ENCODE data around the gene LIN37. TPM values are rescaled to one million over a fixed set of nuclear protein-coding genes. Genes with fewer than 3 reads are reported as not detected.
A peak's percentile ranks its signal among the peaks of the same experiment; 100 is the strongest.

LIN37 gene
- total RNA-seq, 1 donor from 2014 or later = 11.4 TPM

DNA sequence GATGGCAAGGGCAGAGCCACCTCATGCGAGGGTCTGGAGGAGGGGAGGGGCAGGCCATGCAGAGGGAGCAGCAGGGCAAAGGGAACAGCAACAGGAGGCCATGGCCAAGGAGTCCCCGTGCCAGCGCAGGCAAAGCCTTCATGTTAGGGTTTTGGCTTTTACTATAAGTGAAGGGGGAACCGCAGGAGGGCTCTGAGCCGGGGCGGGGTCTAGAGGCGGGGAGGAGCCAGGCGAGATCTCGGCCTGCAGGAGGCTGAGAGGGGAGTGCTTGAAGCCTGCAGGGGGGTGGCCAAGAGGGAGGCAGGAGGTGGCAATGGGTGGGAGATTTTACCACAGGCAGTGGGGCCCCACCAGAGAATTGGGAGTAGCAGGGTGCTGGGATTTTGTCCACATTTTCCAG is 33.3 kb downstream of the LIN37 start:
- H3K27ac Mint-ChIP-seq = no peak overlapping the region
- no peaks in the 10 kb centered on the region for H3K9me3 Mint-ChIP-seq
- Histone ChIP-seq H3K9me3 (ENCODE audit: low read depth) (no peaks in the 10 kb centered on the region), H3K79me2 (ENCODE audit: low read depth) (no peaks in the 10 kb centered on the region), H3K27ac (no peak overlapping the region), H3F3A (ENCODE audit: low read depth) (peaks cover 23% of the 10 kb centered on the region), H3K36me3 (no peaks in the 10 kb centered on the region), H3K4me1 (peaks cover 20% of the 10 kb centered on the region), H3K9ac (no peak overlapping the region), H3K27me3 (peaks cover 30% of the 10 kb centered on the region), H3K4me2 (no peak overlapping the region), H2AFZ (replicated peaks) (no peak overlapping the region), H4K20me1 (ENCODE audit: low read depth) (peaks cover 34% of the 10 kb centered on the region), H3K4me3 (no peak overlapping the region)
- H3K4me1 Mint-ChIP-seq = peaks cover 6% of the 10 kb centered on the region
- H3K27me3 Mint-ChIP-seq (ENCODE audit: insufficient read depth, low read depth) = peaks cover 4% of the 10 kb centered on the region
- TF ChIP-seq EZH2phosphoT487 (IDR thresholded peaks at IDR 0.05) = no peak
- TF ChIP-seq, protein P1, sequence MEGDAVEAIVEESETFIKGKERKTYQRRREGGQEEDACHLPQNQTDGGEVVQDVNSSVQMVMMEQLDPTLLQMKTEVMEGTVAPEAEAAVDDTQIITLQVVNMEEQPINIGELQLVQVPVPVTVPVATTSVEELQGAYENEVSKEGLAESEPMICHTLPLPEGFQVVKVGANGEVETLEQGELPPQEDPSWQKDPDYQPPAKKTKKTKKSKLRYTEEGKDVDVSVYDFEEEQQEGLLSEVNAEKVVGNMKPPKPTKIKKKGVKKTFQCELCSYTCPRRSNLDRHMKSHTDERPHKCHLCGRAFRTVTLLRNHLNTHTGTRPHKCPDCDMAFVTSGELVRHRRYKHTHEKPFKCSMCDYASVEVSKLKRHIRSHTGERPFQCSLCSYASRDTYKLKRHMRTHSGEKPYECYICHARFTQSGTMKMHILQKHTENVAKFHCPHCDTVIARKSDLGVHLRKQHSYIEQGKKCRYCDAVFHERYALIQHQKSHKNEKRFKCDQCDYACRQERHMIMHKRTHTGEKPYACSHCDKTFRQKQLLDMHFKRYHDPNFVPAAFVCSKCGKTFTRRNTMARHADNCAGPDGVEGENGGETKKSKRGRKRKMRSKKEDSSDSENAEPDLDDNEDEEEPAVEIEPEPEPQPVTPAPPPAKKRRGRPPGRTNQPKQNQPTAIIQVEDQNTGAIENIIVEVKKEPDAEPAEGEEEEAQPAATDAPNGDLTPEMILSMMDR (IDR thresholded peaks at IDR 0.05) = no peak
- no peak for TF ChIP-seq EZH2 (IDR thresholded peaks at IDR 0.05)
- peaks cover 5% of the 10 kb centered on the region for H3K36me3 Mint-ChIP-seq
- DNase-seq (ENCODE audit: low spot score) = no peak
- no peak overlapping the region for H3K4me3 Mint-ChIP-seq

DNA sequence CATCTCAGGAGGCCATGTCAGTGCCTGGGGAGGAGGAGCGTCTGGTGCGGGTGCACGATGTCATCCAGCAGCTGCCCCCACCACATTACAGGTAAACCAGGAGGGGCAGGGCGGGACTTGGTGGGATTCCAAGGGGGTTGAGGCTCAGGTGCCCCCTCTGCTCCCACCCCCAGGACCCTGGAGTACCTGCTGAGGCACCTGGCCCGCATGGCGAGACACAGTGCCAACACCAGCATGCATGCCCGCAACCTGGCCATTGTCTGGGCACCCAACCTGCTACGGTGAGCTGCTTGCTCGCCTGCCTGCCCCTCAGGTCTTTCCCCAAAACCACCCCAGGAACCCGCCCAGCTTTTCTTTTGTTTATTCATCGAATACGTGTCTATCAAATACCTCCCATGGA is 34.2 kb downstream of the LIN37 start:
- Mint-ChIP-seq H3K4me3 (no peak overlapping the region), H3K4me1 (no peaks in the 10 kb centered on the region), H3K9me3 (no peaks in the 10 kb centered on the region), H3K27ac (no peak overlapping the region), H3K36me3 (peaks cover 5% of the 10 kb centered on the region), H3K27me3 (ENCODE audit: insufficient read depth, low read depth) (no peaks in the 10 kb centered on the region)
- no peak overlapping the region for H3K27ac ChIP-seq
- H4K20me1 ChIP-seq (ENCODE audit: low read depth) = peaks cover 25% of the 10 kb centered on the region
- no peaks in the 10 kb centered on the region for H3K9me3 ChIP-seq (ENCODE audit: low read depth)
- H3F3A ChIP-seq (ENCODE audit: low read depth) = peaks cover 17% of the 10 kb centered on the region
- no peak overlapping the region for H2AFZ ChIP-seq (replicated peaks)
- DNase-seq (ENCODE audit: low spot score) = no peak
- no peaks in the 10 kb centered on the region for H3K36me3 ChIP-seq
- H3K4me2 ChIP-seq = no peak overlapping the region
- H3K27me3 ChIP-seq = peaks cover 30% of the 10 kb centered on the region
- H3K4me1 ChIP-seq = peaks cover 10% of the 10 kb centered on the region
- no peaks in the 10 kb centered on the region for H3K79me2 ChIP-seq (ENCODE audit: low read depth)
- no peak overlapping the region for H3K4me3 ChIP-seq
- no peak overlapping the region for H3K9ac ChIP-seq
- TF ChIP-seq, protein P1 (IDR thresholded peaks at IDR 0.05) = no peak
- TF ChIP-seq EZH2 (IDR thresholded peaks at IDR 0.05) = no peak
- TF ChIP-seq EZH2phosphoT487 (IDR thresholded peaks at IDR 0.05) = no peak

DNA sequence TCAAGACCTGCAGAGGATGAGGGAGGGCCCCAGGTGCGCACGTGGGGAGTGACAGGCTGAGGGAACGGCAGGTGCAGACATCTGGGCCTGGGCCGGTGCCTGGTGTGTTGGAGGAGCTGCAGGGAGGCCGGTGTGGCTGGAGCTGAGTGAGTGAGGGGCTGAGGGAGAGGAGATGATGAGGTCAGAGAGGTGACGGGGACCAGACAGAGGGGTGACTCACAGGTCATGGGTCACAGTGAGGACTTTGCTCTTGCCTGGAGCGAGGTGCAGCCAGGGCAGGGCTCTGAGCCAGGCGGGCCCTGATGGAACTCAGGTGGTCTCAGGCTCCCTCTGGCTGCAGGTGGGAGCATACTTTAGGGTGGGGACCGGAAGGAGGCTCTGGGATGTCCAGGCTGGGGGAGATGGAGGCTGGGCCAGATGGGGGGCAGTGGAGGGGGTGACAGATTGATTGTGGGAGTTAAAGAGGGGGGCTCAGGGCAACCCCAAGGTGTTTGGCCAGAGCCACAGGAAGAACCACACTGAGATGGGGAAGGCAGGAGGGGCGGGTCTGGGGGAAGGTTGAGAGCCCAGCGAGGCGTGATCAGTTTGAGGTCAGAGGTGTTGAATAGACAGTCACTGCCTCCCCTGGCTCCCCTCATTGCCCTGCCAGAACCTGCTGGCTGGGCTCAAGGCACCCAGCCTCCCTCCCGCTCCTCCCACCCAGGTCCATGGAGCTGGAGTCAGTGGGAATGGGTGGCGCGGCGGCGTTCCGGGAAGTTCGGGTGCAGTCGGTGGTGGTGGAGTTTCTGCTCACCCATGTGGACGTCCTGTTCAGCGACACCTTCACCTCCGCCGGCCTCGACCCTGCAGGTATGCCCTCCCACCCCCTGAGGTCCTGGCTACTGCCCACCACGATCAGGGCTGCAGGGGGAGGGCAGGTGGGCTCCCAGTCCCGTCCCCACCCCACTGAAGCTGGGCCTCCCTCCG is 35.4 kb downstream of the LIN37 start:
- H3K27me3 ChIP-seq = peaks cover 30% of the 10 kb centered on the region
- H3K79me2 ChIP-seq (ENCODE audit: low read depth) = no peaks in the 10 kb centered on the region
- peak overlapping the region; percentile 43 for H3K4me3 ChIP-seq
- H2AFZ ChIP-seq (replicated peaks) = no peak overlapping the region
- TF ChIP-seq, protein P1 (IDR thresholded peaks at IDR 0.05) = peak; percentile 27
- TF ChIP-seq EZH2phosphoT487 (IDR thresholded peaks at IDR 0.05) = no peak
- no peak overlapping the region for H3K27ac ChIP-seq
- no peak overlapping the region for H3K9ac ChIP-seq
- peaks cover 22% of the 10 kb centered on the region for H4K20me1 ChIP-seq (ENCODE audit: low read depth)
- peak overlapping the region; percentile 84 for H3K4me2 ChIP-seq
- H3F3A ChIP-seq (ENCODE audit: low read depth) = peaks cover 17% of the 10 kb centered on the region
- no peaks in the 10 kb centered on the region for H3K36me3 ChIP-seq
- Mint-ChIP-seq H3K27ac (no peak overlapping the region), H3K36me3 (peaks cover 7% of the 10 kb centered on the region), H3K27me3 (ENCODE audit: insufficient read depth, low read depth) (peaks cover 1% of the 10 kb centered on the region), H3K4me1 (no peaks in the 10 kb centered on the region), H3K9me3 (no peaks in the 10 kb centered on the region), H3K4me3 (peak overlapping the region; percentile 4)
- no peak for DNase-seq (ENCODE audit: low spot score)
- no peaks in the 10 kb centered on the region for H3K9me3 ChIP-seq (ENCODE audit: low read depth)
- H3K4me1 ChIP-seq = peaks cover 10% of the 10 kb centered on the region
